Activated T-cell treated with anti-CD3 and anti-CD28 coated beads, Interleukin-2, amount 50 U/mL, for 24 hours (primary cell): ENCODE results near the gene RRAS.

Source experiments
- DNase-seq: peaks from one replicate; pipeline ENCODE4 v3.0.0-alpha.2; 2020
- H3K27ac Mint-ChIP-seq: 2 replicates; pipeline ENCODE4 v1.8.0; 2020; ENCODE audit warnings: mild to moderate bottlenecking, mixed read lengths
- H3K27me3 Mint-ChIP-seq: 2 replicates; pipeline ENCODE4 v1.8.0; 2020; ENCODE audit warnings: mixed read lengths
- H3K36me3 Mint-ChIP-seq: 2 replicates; pipeline ENCODE4 v1.8.0; 2020; ENCODE audit warnings: low read depth, mixed read lengths
- H3K4me1 Mint-ChIP-seq: 2 replicates; pipeline ENCODE4 v1.8.0; 2020; ENCODE audit warnings: low read depth, mixed read lengths
- H3K4me3 Mint-ChIP-seq: 2 replicates; pipeline ENCODE4 v1.8.0; 2020; ENCODE audit warnings: mild to moderate bottlenecking, moderate library complexity, mixed read lengths
- H3K9me3 Mint-ChIP-seq: 2 replicates; pipeline ENCODE4 v1.8.0; 2020; ENCODE audit warnings: mixed read lengths

RRAS gene

GRCh38 chr19:49609499-49610092, 30.3 kb downstream of the RRAS start:
- H3K36me3 Mint-ChIP-seq = peaks cover 66% of the 10 kb centered on the region
- no peak for DNase-seq
- no peaks in the 10 kb centered on the region for H3K9me3 Mint-ChIP-seq
- no peaks in the 10 kb centered on the region for H3K27me3 Mint-ChIP-seq
- H3K4me1 Mint-ChIP-seq = peaks cover 18% of the 10 kb centered on the region
- H3K27ac Mint-ChIP-seq = peak overlapping the region; percentile 33
- no peak overlapping the region for H3K4me3 Mint-ChIP-seq

GRCh38 chr19:49605605-49606004, 34.3 kb downstream of the RRAS start:
- Mint-ChIP-seq H3K36me3 (peaks cover 73% of the 10 kb centered on the region), H3K4me3 (no peak overlapping the region), H3K9me3 (no peaks in the 10 kb centered on the region), H3K27ac (no peak overlapping the region), H3K4me1 (peaks cover 13% of the 10 kb centered on the region), H3K27me3 (no peaks in the 10 kb centered on the region)
- DNase-seq = no peak

GRCh38 chr19:49602806-49603205, 37.1 kb downstream of the RRAS start:
- no peak overlapping the region for H3K27ac Mint-ChIP-seq
- H3K4me1 Mint-ChIP-seq = peaks cover 22% of the 10 kb centered on the region
- H3K27me3 Mint-ChIP-seq = no peaks in the 10 kb centered on the region
- H3K9me3 Mint-ChIP-seq = no peaks in the 10 kb centered on the region
- no peak overlapping the region for H3K4me3 Mint-ChIP-seq
- peaks cover 79% of the 10 kb centered on the region for H3K36me3 Mint-ChIP-seq
- no peak for DNase-seq

- Mint-ChIP-seq H3K27me3 (no peaks in the 10 kb centered on the region), H3K4me3 (no peak overlapping the region), H3K36me3 (peaks cover 72% of the 10 kb centered on the region), H3K4me1 (peaks cover 22% of the 10 kb centered on the region), H3K9me3 (no peaks in the 10 kb centered on the region), H3K27ac (no peak overlapping the region)
- DNase-seq = no peak
Observed at GRCh38 chr19:49601482-49602038, 38.4 kb downstream of the RRAS start.

- peaks cover 23% of the 10 kb centered on the region for H3K4me1 Mint-ChIP-seq
- H3K27ac Mint-ChIP-seq = peak overlapping the region; percentile 87
- H3K36me3 Mint-ChIP-seq = peaks cover 69% of the 10 kb centered on the region
- DNase-seq = no peak
- no peaks in the 10 kb centered on the region for H3K27me3 Mint-ChIP-seq
- no peaks in the 10 kb centered on the region for H3K9me3 Mint-ChIP-seq
- no peak overlapping the region for H3K4me3 Mint-ChIP-seq
Observed at GRCh38 chr19:49599378-49600295, 40.3 kb downstream of the RRAS start.

- Mint-ChIP-seq H3K27me3 (no peaks in the 10 kb centered on the region), H3K4me1 (peaks cover 34% of the 10 kb centered on the region), H3K4me3 (no peak overlapping the region), H3K27ac (no peak overlapping the region), H3K36me3 (peaks cover 69% of the 10 kb centered on the region), H3K9me3 (no peaks in the 10 kb centered on the region)
- DNase-seq = no peak
Observed at GRCh38 chr19:49597703-49597974, 42.3 kb downstream of the RRAS start.

- H3K27ac Mint-ChIP-seq = no peak overlapping the region
- H3K4me1 Mint-ChIP-seq = peaks cover 37% of the 10 kb centered on the region
- H3K36me3 Mint-ChIP-seq = peaks cover 69% of the 10 kb centered on the region
- DNase-seq = no peak
- no peaks in the 10 kb centered on the region for H3K27me3 Mint-ChIP-seq
- H3K4me3 Mint-ChIP-seq = no peak overlapping the region
- H3K9me3 Mint-ChIP-seq = no peaks in the 10 kb centered on the region
Observed at GRCh38 chr19:49596954-49597702, 42.8 kb downstream of the RRAS start.

GRCh38 chr19:49596407-49596806, 43.5 kb downstream of the RRAS start:
- H3K27ac Mint-ChIP-seq = no peak overlapping the region
- H3K4me1 Mint-ChIP-seq = peaks cover 37% of the 10 kb centered on the region
- H3K9me3 Mint-ChIP-seq = no peaks in the 10 kb centered on the region
- H3K4me3 Mint-ChIP-seq = no peak overlapping the region
- no peaks in the 10 kb centered on the region for H3K27me3 Mint-ChIP-seq
- DNase-seq = no peak
- H3K36me3 Mint-ChIP-seq = peaks cover 68% of the 10 kb centered on the region

GRCh38 chr19:49595819-49596404, 44.0 kb downstream of the RRAS start:
- Mint-ChIP-seq H3K36me3 (peaks cover 63% of the 10 kb centered on the region), H3K27ac (no peak overlapping the region)

GRCh38 chr19:49594993-49595818, 44.7 kb downstream of the RRAS start:
- no peak overlapping the region for H3K4me3 Mint-ChIP-seq
- H3K9me3 Mint-ChIP-seq = no peaks in the 10 kb centered on the region
- H3K4me1 Mint-ChIP-seq = peaks cover 32% of the 10 kb centered on the region

More at GRCh38 chr19:49595819-49596404, 44.0 kb downstream of the RRAS start:
- Mint-ChIP-seq H3K9me3 (no peaks in the 10 kb centered on the region), H3K4me3 (no peak overlapping the region), H3K27me3 (no peaks in the 10 kb centered on the region), H3K4me1 (peaks cover 33% of the 10 kb centered on the region)
- no peak for DNase-seq

GRCh38 chr19:49594157-49594992, 45.6 kb downstream of the RRAS start:
- Mint-ChIP-seq H3K27ac (peak overlapping the region; percentile 90), H3K4me3 (peak overlapping the region; percentile 86), H3K27me3 (no peaks in the 10 kb centered on the region), H3K4me1 (peaks cover 33% of the 10 kb centered on the region), H3K36me3 (peaks cover 58% of the 10 kb centered on the region), H3K9me3 (no peaks in the 10 kb centered on the region)
- DNase-seq = no peak

More at GRCh38 chr19:49594993-49595818, 44.7 kb downstream of the RRAS start:
- Mint-ChIP-seq H3K27me3 (no peaks in the 10 kb centered on the region), H3K36me3 (peaks cover 65% of the 10 kb centered on the region), H3K27ac (no peak overlapping the region)
- DNase-seq = no peak

GRCh38 chr19:49593233-49594113, 46.5 kb downstream of the RRAS start:
- Mint-ChIP-seq H3K9me3 (no peaks in the 10 kb centered on the region), H3K27me3 (no peaks in the 10 kb centered on the region), H3K4me1 (peaks cover 36% of the 10 kb centered on the region), H3K36me3 (peaks cover 49% of the 10 kb centered on the region), H3K4me3 (peak overlapping the region; percentile 86), H3K27ac (peak overlapping the region; percentile 90)
- DNase-seq = peak; percentile 92
